Thyroid gland (tissue), 4 donors: Measurements from ENCODE around the gene MEP1B. TPM values are rescaled to one million over a fixed set of nuclear protein-coding genes. Genes with fewer than 3 reads are reported as not detected.
"Not testable (repeated sequence)": the region's sequence is repeated elsewhere in the genome, so short reads cannot be mapped to it uniquely, and the experiment has no call there.

Experiments used
- DNase-seq, 2 donors: peaks; one replicate each; pipeline ENCODE4 v3.0.0-alpha.2; 2019
- H3K27ac ChIP-seq, 3 donors: fragments of 200-600 bp; sonication (generic); 1 replicate in 2 of 3; 2 replicates in 1 of 3; pipeline ENCODE4 v1.5.1; 2016 to 2019; ENCODE audit warnings: mild to moderate bottlenecking in 1 of 3, moderate library complexity in 1 of 3
- H3K27me3 ChIP-seq: fragments of 200-600 bp; sonication (generic); one replicate; pipeline ENCODE4 v1.5.1; 2019
- H3K36me3 ChIP-seq, 2 donors: fragments of 200-600 bp; sonication (generic); one replicate each; pipeline ENCODE4 v1.5.1; 2016 to 2019
- H3K4me1 ChIP-seq, 2 donors: fragments of 200-600 bp; sonication (generic); one replicate each; pipeline ENCODE4 v1.5.1; 2017 to 2019
- H3K4me3 ChIP-seq, 3 donors: fragments of 200-600 bp; sonication (generic); replicated peaks in 1 of 3; 1 replicate in 2 of 3; 2 replicates in 1 of 3; pipeline ENCODE4 v1.5.1; 2016; ENCODE audit warnings: mild to moderate bottlenecking in 1 of 3
- H3K9me3 ChIP-seq: fragments of 200-600 bp; sonication (generic); one replicate; pipeline ENCODE4 v1.5.1; 2017
- POLR2A ChIP-seq, 2 donors: fragments of 450-650 bp; IDR thresholded peaks; one replicate each; pipeline ENCODE4 v1.6.1; 2017; ENCODE audit warnings: antibody characterized with exemption in 2 of 2, mild to moderate bottlenecking in 2 of 2, moderate library complexity in 1 of 2
- WGBS, 2 donors: methylation state at CpG; one replicate each; pipeline ENCODE4 v1.1.5; 2017; 5-methylcytosine and 5-hydroxymethylcytosine counted together
- intact Hi-C: fragments of 100-400 bp; cut with DNase I; formaldehyde crosslinking; loops from one replicate; pipeline ENCODE4 v1.15.1; 2023
- total RNA-seq, 4 donors: library from RNA; depleted of rRNA; stranded (reverse); fragments of >200 nt; gene quantifications; one replicate each; pipeline ENCODE4 v1.2.3, GENCODE V29; 2016
- TF ChIP-seq, protein P1 (sequence below), 6 experiments: fragments of 200-600 bp in 3 of 6; fragments of 450-650 bp in 3 of 6; sonication (generic) in 3 of 6; IDR thresholded peaks; one replicate each; pipeline ENCODE4 v1.5.1; 2016 to 2019; ENCODE audit warnings: antibody characterized with exemption in 6 of 6, mild to moderate bottlenecking in 2 of 6, inconsistent platforms in 1 of 6, moderate library complexity in 1 of 6

Gene MEP1B
- total RNA-seq, 4 donors from 2014 or later: 0.38 TPM; not detected in 3

- Histone ChIP-seq H3K4me1 (peaks cover 4 to 8% of the 10 kb centered on the region in 2 donors), H3K4me3 (no peak overlapping the region), H3K9me3 (no peaks in the 10 kb centered on the region), H3K27ac (no peak overlapping the region), H3K36me3 (no peaks in the 10 kb centered on the region), H3K27me3 (no peaks in the 10 kb centered on the region)
- WGBS, 2 donors: 6 to 7% methylated on average over 22 of the region's 22 CpGs
- peak; percentile 78 to 83 for DNase-seq
- intact Hi-C loops: loop anchor here (10.0 kb wide), 1 partner anchor 107 kb away; no protein-coding TSS in a partner anchor
- TF ChIP-seq, protein P1, sequence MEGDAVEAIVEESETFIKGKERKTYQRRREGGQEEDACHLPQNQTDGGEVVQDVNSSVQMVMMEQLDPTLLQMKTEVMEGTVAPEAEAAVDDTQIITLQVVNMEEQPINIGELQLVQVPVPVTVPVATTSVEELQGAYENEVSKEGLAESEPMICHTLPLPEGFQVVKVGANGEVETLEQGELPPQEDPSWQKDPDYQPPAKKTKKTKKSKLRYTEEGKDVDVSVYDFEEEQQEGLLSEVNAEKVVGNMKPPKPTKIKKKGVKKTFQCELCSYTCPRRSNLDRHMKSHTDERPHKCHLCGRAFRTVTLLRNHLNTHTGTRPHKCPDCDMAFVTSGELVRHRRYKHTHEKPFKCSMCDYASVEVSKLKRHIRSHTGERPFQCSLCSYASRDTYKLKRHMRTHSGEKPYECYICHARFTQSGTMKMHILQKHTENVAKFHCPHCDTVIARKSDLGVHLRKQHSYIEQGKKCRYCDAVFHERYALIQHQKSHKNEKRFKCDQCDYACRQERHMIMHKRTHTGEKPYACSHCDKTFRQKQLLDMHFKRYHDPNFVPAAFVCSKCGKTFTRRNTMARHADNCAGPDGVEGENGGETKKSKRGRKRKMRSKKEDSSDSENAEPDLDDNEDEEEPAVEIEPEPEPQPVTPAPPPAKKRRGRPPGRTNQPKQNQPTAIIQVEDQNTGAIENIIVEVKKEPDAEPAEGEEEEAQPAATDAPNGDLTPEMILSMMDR (IDR thresholded peaks at IDR 0.05): peak; percentile 28 to 95 (median 80)
- TF ChIP-seq POLR2A (IDR thresholded peaks at IDR 0.05): no peak
These were observed 31.7 kb upstream of the MEP1B start for GRCh38 chr18:32158108-32158624.

GRCh38 chr18:32158631-32159030 is 31.2 kb upstream of the MEP1B start:
- H3K4me1 ChIP-seq, H3K9me3 ChIP-seq, H3K4me3 ChIP-seq, DNase-seq, H3K36me3 ChIP-seq, H3K27me3 ChIP-seq, H3K27ac ChIP-seq: not testable (repeated sequence)
- WGBS, 2 donors: 69 to 73% methylated on average over 9 of the region's 9 CpGs
- intact Hi-C loops: loop anchor here (10.0 kb wide), 1 partner anchor 106 kb away; no protein-coding TSS in a partner anchor

DNA sequence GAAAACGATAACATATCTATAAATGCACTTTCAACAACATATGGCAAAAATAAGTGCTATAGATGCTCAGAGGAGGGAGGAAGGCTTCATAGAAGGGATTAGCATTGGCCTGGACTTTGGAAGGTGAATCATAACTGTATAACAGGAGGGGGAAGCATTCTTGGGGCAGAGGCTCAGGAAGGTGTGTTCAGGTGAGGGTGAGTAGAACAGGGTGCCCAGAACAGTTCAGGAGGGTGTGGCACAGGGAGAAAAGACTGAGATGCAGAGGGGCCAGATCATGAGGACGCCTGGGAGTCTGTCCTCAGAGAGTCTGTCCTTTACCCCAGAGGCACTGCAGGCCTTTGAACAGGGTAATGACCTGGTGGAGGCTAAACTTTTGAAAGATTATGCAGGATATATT is 29.3 kb upstream of the MEP1B start:
- Histone ChIP-seq H3K36me3 (no peaks in the 10 kb centered on the region), H3K27me3 (no peaks in the 10 kb centered on the region), H3K9me3 (no peaks in the 10 kb centered on the region), H3K4me3 (no peak overlapping the region), H3K4me1 (peaks cover 4 to 8% of the 10 kb centered on the region in 2 donors), H3K27ac (no peak overlapping the region)
- intact Hi-C loops: no loop called here
- 90 to 92% methylated on average over 2 of the region's 2 CpGs for WGBS, 2 donors
- no peak for DNase-seq
- no peak for TF ChIP-seq POLR2A (IDR thresholded peaks at IDR 0.05)
- TF ChIP-seq, protein P1 (IDR thresholded peaks at IDR 0.05): no peak

DNA sequence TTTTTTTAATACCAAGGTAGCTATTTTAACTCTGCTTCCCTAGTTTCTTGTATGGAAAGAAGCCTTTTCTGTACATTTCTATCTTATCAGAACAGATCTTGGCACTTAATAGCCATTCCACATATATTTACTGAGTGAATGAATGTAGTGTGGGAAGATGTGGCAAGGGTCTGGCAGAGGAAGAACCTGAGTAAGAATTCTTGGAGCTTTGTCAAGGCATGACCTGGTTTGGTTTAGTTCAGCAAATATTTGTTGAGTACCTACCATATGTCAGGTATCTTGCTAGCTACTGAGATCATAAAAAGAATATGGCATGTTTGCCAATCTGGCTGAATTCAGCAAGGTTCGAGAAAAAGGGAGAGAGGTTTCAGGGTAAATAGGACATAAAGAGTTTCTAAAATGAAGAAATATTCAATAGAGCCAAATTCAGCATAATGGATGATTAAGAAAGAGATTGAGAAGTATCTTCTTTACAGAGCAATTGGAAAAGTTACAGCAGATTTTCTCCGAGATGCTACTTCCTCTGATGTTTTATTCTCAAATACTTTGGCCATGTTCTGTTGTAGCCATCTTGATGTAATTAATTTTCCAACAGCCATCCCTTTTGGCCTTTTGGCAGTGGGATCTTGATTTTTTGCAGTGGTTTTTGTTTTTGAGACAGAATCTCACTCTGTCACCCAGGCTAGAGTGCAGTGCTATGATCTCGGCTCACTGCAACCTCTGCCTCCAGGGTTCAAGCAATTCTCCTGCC is 21.7 kb upstream of the MEP1B start:
- TF ChIP-seq POLR2A (IDR thresholded peaks at IDR 0.05): no peak
- TF ChIP-seq, protein P1 (IDR thresholded peaks at IDR 0.05): no peak
- WGBS, 2 donors: 77 to 81% methylated on average over 3 of the region's 3 CpGs
- no peak overlapping the region for H3K4me3 ChIP-seq
- H3K27ac ChIP-seq: no peak overlapping the region
- no peaks in the 10 kb centered on the region for H3K9me3 ChIP-seq
- DNase-seq: no peak
- no peaks in the 10 kb centered on the region for H3K36me3 ChIP-seq
- H3K4me1 ChIP-seq: no peaks in the 10 kb centered on the region
- no peaks in the 10 kb centered on the region for H3K27me3 ChIP-seq
- intact Hi-C loops: no loop called here

DNA sequence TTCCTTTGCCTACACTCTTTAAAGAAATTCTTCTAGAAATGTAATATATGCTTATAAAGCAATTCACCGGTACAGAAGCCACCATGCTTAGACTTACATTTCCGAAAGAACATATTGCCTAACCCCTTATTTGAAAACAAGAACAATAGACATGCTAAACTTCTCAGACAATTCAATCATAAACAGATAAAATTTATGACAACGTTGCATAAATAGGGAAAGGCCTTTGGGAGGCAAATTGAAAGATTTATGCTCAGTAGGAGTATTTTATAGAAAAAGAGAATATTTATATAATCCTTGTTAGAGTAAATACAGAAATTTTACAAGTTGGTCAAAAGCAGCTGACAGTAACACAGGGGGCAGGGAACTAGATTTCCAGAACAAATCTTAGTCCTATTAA is 16.2 kb upstream of the MEP1B start:
- Histone ChIP-seq H3K27me3 (no peaks in the 10 kb centered on the region), H3K9me3 (no peaks in the 10 kb centered on the region), H3K4me3 (no peak overlapping the region), H3K4me1 (no peaks in the 10 kb centered on the region), H3K36me3 (no peaks in the 10 kb centered on the region), H3K27ac (no peak overlapping the region)
- intact Hi-C loops: no loop called here
- no peak for TF ChIP-seq POLR2A (IDR thresholded peaks at IDR 0.05)
- TF ChIP-seq, protein P1 (IDR thresholded peaks at IDR 0.05): no peak
- no peak for DNase-seq
- 90 to 95% methylated on average over 3 of the region's 3 CpGs for WGBS, 2 donors
